Ovary (tissue), 9 donors: ENCODE results near the gene ARSI. TPM values are rescaled to one million over a fixed set of nuclear protein-coding genes. Genes with fewer than 3 reads are reported as not detected.

Experiments
- DNase-seq, 5 donors: peaks; one replicate each; pipeline ENCODE4 v3.0.0-alpha.2; 2019 to 2020
- H3K27ac ChIP-seq, 2 donors: fragments of 200-600 bp; one replicate each; pipeline versions ENCODE4 v1.5.1 to v1.8.0; 2019 to 2022
- H3K27me3 ChIP-seq: fragments of 200-600 bp; one replicate; pipeline ENCODE4 v1.8.0; 2022
- H3K36me3 ChIP-seq: fragments of 200-600 bp; sonication (generic); one replicate; pipeline ENCODE4 v1.5.1; 2019
- H3K4me1 ChIP-seq: one replicate; pipeline ENCODE4 v1.8.1; 2013; ENCODE audit warnings: mild to moderate bottlenecking, moderate library complexity; ENCODE audit not compliant: insufficient read depth
- H3K4me3 ChIP-seq: fragments of 200-600 bp; sonication (generic); one replicate; pipeline ENCODE4 v1.5.1; 2017
- H3K9me3 ChIP-seq, 2 donors: fragments of 200-600 bp in 1 of 2; sonication (generic) in 1 of 2; one replicate each; pipeline versions ENCODE4 v1.5.1 to v1.8.1; 2013 to 2019; ENCODE audit warnings: mild to moderate bottlenecking in 1 of 2, moderate library complexity in 1 of 2
- CTCF ChIP-seq, 3 donors: fragments of 450-650 bp in 2 of 3; fragments of 200-600 bp in 1 of 3; IDR thresholded peaks; one replicate each; pipeline versions ENCODE4 v1.5.1 to v1.8.0; 2016 to 2022; ENCODE audit warnings: antibody characterized with exemption in 3 of 3, mild to moderate bottlenecking in 1 of 3
- EP300 ChIP-seq: sonication (generic); formaldehyde crosslinking; IDR thresholded peaks from one replicate; pipeline ENCODE4 v1.6.1; 2017; ENCODE audit warnings: antibody characterized with exemption
- POLR2A ChIP-seq: fragments of 450-650 bp; IDR thresholded peaks from one replicate; pipeline ENCODE4 v1.6.1; 2017; ENCODE audit warnings: antibody characterized with exemption, mild to moderate bottlenecking, moderate library complexity
- WGBS, 3 donors: extraction: QIAGEN DNeasy Blood & Tissue Kit in 1 of 3; methylation state at CpG; one replicate each; pipeline versions ENCODE4 v1.1.5 to v1.1.7; 2013 to 2017; 5-methylcytosine and 5-hydroxymethylcytosine counted together
- intact Hi-C, 4 donors: fragments of 100-400 bp; cut with DNase I; formaldehyde crosslinking; loops; one replicate each; pipeline versions ENCODE4 v1.11.0 to v1.15.1; 2022 to 2023
- polyA plus RNA-seq, 2 donors: library from polyadenylated mRNA; stranded (reverse); fragments of 200-250 nt in 1 of 2; fragments of 350-450 nt in 1 of 2; fragmentation: Illumina TruSeq in 1 of 2; extraction: RNeasy Lipid Tissue Mini Kit (QIAGEN cat#74804) in 1 of 2; gene quantifications; one replicate each; pipeline ENCODE4 v1.2.3, GENCODE V29; 2013 to 2014
- total RNA-seq, 7 donors: library from RNA; depleted of rRNA in 2 of 7; stranded (reverse); fragments of >200 nt in 2 of 7; fragmentation: NEBNext Ultra II Directional in 3 of 7; extraction: Animal tissue kit (Norgen Biotek cat#: 25700) in 3 of 7; gene quantifications; one replicate each; pipeline versions ENCODE4 v1.1.0 to v1.2.4, GENCODE V29; 2016 to 2023
- donor health status: DM: no; HTN: no; CAD: no; lungs with moderate emphysema.
- donor health status: DM: no; HTN: no; CAD: no.
- donor health status: Bipolar disorder and iron deficiency.
- donor health status: DM: yes; HTN: yes; CAD: no.
- donor health status: DM: no; HTN: no; CAD: no.
- donor health status: DM: yes; HTN: yes; CAD: no.

The ARSI gene
- total and polyA plus RNA-seq, 9 donors, result 0.15 to 1.4 (median 0.63) TPM

GRCh38 chr5:150313921-150314716, 11.4 kb upstream of the ARSI start:
- Histone ChIP-seq H3K9me3 (no peaks in the 10 kb centered on the region), H3K36me3 (no peaks in the 10 kb centered on the region), H3K4me1 (no peaks in the 10 kb centered on the region), H3K4me3 (no peak overlapping the region), H3K27me3 (no peaks in the 10 kb centered on the region), H3K27ac (no peak overlapping the region)
- no peak for DNase-seq
- intact Hi-C loops, result no loop called here
- WGBS, 3 donors, result 40 to 41% (median 40%) methylated on average over 6 of the region's 6 CpGs
- no peak for TF ChIP-seq EP300

GRCh38 chr5:150313501-150313900, 10.8 kb upstream of the ARSI start:
- WGBS, 3 donors, result 82 to 92% (median 90%) methylated on average over 6 of the region's 6 CpGs
- Histone ChIP-seq H3K27me3 (no peaks in the 10 kb centered on the region), H3K27ac (no peak overlapping the region), H3K4me1 (no peaks in the 10 kb centered on the region), H3K9me3 (no peaks in the 10 kb centered on the region), H3K36me3 (no peaks in the 10 kb centered on the region), H3K4me3 (no peak overlapping the region)
- intact Hi-C loops, result no loop called here
- no peak for TF ChIP-seq EP300
- DNase-seq, result no peak

GRCh38 chr5:150312518-150312917, 9.8 kb upstream of the ARSI start:
- Histone ChIP-seq H3K4me1 (no peaks in the 10 kb centered on the region), H3K36me3 (no peaks in the 10 kb centered on the region), H3K27me3 (no peaks in the 10 kb centered on the region), H3K27ac (no peak overlapping the region), H3K9me3 (no peaks in the 10 kb centered on the region), H3K4me3 (no peak overlapping the region)
- DNase-seq, result no peak
- intact Hi-C loops, result no loop called here
- 95 to 98% (median 96%) methylated on average over 6 of the region's 6 CpGs for WGBS, 3 donors
- TF ChIP-seq POLR2A (no peak), EP300 (no peak), CTCF (IDR thresholded peaks at IDR 0.05) (no peak)

GRCh38 chr5:150311015-150311692, 8.4 kb upstream of the ARSI start:
- no peaks in the 10 kb centered on the region for H3K4me1 ChIP-seq
- no peaks in the 10 kb centered on the region for H3K36me3 ChIP-seq
- intact Hi-C loops, result no loop called here
- no peaks in the 10 kb centered on the region for H3K27me3 ChIP-seq
- no peaks in the 10 kb centered on the region for H3K9me3 ChIP-seq
- no peak for TF ChIP-seq CTCF (IDR thresholded peaks at IDR 0.05)
- no peak for TF ChIP-seq POLR2A
- no peak for TF ChIP-seq EP300
- H3K27ac ChIP-seq, result no peak overlapping the region
- 87 to 91% (median 87%) methylated on average over 7 of the region's 7 CpGs for WGBS, 3 donors
- no peak for DNase-seq
- H3K4me3 ChIP-seq, result no peak overlapping the region

GRCh38 chr5:150310246-150310645, 7.5 kb upstream of the ARSI start:
- TF ChIP-seq POLR2A (no peak), CTCF (IDR thresholded peaks at IDR 0.05) (no peak), EP300 (no peak)
- intact Hi-C loops, result no loop called here

More at GRCh38 chr5:150310246-150310645, 7.5 kb upstream of the ARSI start:
- Histone ChIP-seq H3K36me3 (no peaks in the 10 kb centered on the region), H3K27ac (no peak overlapping the region), H3K9me3 (no peaks in the 10 kb centered on the region), H3K4me1 (no peaks in the 10 kb centered on the region), H3K27me3 (no peaks in the 10 kb centered on the region), H3K4me3 (no peak overlapping the region)
- no peak for DNase-seq
- WGBS, 3 donors, result 87 to 93% (median 90%) methylated on average over 5 of the region's 5 CpGs
